Activated gamma-delta T cell treated with anti-CD3 and anti-CD28 coated beads, Interleukin-2, amount 50 U/mL, for 16 hours (primary cell): ENCODE data around the gene COL10A1.

Experiments
- DNase-seq: peaks from one replicate; pipeline ENCODE4 v3.0.0-alpha.2; 2020; ENCODE audit warnings: low read depth

COL10A1 gene

DNA sequence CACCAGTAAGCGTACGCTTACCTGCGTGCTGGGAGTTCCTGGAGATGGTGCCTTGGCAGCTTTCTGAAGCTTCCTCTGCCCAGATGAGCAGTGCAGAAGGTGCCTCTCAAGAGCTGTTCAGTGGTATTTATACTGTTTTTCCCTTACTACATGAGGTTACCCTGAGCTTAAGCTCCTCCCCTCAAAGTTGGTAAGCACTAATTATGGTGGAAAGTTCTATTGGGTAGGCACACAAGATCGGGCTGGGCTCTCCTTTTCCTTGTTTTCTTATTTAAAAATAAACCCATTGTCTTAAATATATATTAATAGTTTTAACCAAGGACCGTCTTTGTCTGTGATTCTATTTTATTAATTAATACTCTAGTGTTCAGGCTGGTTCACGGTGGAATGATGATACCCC lies at the start of gene COL10A1:
COL10A1 (minus strand) TSS at position 101 of the 400 bp plus-strand sequence. CDS start 640 bp downstream, outside the sequence.
- no peak for DNase-seq

GRCh38 chr6:116175344-116175743 lies 49.4 kb upstream of the COL10A1 start:
- no peak for DNase-seq

- no peak for DNase-seq
Measured at GRCh38 chr6:116173928-116174327, 48.0 kb upstream of the COL10A1 start.

DNA sequence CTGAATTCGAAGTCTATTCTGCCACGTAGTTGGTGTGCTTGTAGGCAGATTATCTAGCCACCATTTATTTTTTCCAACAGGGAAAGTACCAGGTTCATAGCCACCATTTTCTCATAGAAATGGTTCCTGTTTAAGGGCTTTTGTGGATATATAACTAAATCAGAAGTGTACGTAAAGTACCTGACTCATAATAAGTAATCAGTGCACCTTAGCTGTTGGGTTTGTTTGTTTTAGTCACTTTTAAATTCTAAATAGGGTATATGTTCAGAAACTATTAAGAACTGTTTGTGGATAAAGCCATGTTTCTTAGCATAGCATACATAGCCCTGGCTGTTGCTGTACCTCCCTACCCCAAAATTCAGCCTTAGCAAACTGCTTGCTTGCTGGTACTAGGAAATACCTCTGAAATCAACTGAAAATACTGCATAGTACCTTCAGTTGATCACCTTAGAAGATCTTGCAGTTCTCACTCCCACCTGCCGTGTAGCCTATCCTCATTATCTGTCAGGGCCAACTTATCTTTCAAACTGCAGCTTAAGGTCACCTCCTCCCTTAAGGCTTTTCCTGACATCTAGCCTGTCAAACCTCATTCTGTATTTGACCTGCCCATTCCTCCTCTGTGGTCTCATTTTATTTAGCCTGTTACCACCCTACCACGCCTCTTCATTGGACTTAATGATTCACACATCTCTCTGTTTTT lies 44.6 kb upstream of the COL10A1 start:
- DNase-seq, result no peak

DNA sequence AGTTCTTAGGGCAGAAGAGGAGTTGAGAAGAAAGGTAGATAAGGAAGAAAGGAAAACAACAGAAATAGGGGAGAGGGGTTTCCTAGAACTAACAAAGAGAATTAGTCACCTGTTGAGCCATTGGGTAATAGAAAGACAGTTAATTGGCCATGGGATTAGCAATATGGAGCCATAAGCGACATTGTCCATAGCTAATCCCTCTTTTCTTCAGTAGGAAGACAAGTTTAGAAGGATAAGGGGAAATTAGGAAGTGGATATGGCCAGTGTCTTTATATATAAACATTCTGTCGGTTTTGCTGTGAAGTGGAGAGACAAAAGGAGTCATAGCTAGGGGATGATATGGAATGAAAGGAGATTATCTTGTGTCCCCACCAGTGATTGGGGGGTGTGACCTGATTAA lies 43.9 kb upstream of the COL10A1 start:
- DNase-seq, result no peak

GRCh38 chr6:116168148-116168547 lies 42.2 kb upstream of the COL10A1 start:
- no peak for DNase-seq

GRCh38 chr6:116166369-116166768 lies 40.4 kb upstream of the COL10A1 start:
- no peak for DNase-seq

GRCh38 chr6:116165596-116165995 lies 39.7 kb upstream of the COL10A1 start:
- DNase-seq, result no peak

DNA sequence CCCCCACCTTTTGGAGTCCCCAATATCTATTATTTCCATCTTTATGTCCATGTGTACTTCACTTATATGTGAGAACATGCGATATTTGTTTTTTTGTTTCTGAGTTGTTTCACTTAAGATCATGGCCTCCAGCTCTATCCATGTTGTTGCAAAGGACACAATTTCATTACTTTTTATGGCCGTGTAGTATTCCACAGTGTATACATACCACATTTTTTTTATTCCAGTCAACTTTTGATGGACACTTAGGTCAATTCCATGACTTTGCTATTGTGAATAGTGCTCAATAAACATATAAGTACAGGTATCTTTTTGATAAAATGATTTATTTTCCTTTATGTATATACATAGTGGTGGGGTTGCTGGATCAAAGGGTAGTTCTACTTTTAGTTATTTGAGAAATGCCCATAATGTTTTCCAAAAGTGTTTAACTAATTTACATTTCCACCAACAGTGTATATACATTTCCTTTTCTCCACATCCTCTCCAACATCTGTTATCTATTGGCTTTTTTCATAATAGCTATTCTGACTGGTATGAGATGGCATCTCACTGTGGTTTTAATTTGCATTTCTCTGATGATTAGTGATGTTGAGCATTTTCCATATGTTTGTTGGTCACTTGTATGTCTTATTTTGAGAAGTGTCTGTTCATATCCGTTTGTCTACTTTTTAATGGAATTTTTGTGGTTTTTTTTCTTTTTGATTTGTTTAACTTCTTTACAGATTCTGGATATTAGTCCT lies 34.0 kb upstream of the COL10A1 start:
- DNase-seq, result no peak

GRCh38 chr6:116158641-116159040 lies 32.7 kb upstream of the COL10A1 start:
- no peak for DNase-seq

GRCh38 chr6:116157391-116157790 lies 31.5 kb upstream of the COL10A1 start:
- no peak for DNase-seq

DNA sequence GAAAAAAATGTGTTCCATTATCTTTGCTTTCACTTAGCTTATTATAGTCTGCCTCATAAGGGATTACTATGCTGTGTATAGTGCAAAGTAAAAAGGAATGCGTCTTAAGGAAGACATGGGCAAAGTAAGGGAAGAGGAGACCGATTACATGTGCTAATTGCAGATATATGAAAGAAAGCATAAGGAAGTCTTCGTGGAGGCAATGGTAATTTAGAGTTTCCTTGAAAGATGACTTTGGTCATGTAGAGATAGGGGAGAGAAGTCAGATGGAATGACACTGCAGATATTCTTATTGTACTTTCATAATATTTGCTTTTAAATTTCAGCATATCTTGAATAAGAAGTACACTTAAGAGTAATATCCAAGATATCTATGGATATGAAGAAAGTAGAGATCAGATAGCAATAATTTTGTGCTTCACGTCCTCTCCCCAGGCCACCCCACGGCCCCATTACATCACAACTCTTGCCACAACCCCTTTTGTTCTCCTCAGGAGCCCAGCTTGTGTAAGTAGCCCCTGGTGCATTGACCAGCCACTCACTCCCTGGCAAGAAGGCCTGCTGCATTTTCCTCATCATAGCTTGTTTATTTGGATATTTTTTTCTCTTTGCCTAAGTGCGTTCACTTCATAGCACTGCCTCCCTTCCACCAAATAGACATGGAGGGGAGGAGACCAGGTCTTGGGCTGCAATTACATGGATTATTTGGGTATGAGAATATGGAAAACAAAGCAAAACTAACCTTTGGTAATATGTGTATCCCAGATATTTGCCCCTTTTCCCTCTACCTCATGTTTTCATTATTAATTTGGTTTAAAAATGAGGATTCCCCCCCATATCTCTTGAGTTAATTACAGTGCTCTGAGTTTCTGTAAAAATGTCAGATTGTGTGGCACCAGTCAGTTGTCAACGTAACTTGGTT lies 30.7 kb upstream of the COL10A1 start:
- no peak for DNase-seq

- no peak for DNase-seq
Measured at GRCh38 chr6:116154887-116155286, 29.0 kb upstream of the COL10A1 start.

GRCh38 chr6:116152620-116153019 lies 26.7 kb upstream of the COL10A1 start:
- no peak for DNase-seq

- no peak for DNase-seq
Measured at GRCh38 chr6:116145803-116146675, 20.1 kb upstream of the COL10A1 start.

DNA sequence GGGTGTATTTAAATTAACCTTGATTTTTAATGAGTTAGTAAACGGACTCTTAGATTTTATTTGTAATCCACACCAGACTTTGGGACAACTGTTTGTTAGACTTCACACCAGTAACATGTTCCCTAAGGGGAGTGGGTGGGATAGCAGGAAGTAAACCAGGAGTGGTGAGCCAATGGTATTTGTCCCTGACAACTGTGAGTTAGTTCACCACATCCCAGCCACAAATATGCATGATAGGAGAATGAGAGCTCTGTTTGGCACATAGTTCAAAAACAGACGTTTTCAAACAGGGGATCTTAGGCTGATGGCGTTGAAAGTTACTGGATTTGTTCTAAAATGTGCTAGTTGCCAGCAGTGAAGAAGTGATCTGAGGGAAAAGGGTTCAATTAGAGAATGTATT lies 18.7 kb upstream of the COL10A1 start:
- DNase-seq, result no peak

DNA sequence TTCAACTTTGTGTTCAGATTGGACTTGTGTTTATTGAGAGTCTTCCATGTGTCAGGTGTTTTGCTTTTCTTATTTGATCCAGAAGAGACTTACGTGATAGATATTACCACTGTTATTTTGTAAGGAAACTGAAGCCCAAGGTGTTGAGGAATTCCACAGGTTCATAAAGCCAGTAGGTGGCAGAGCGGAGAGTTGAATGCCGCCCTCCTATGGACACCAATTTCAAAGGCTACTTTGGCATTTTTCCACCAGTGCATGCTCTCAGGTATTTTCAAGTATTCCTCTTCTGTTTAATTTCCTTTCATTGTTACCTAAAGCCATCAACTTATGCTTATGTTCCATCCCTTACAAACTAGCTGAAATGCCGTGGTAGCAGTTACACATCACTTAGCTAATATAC lies 14.0 kb upstream of the COL10A1 start:
- DNase-seq, result no peak

GRCh38 chr6:116136933-116137340 lies 11.0 kb upstream of the COL10A1 start:
- no peak for DNase-seq

GRCh38 chr6:116136373-116136772 lies 10.4 kb upstream of the COL10A1 start:
- no peak for DNase-seq

DNA sequence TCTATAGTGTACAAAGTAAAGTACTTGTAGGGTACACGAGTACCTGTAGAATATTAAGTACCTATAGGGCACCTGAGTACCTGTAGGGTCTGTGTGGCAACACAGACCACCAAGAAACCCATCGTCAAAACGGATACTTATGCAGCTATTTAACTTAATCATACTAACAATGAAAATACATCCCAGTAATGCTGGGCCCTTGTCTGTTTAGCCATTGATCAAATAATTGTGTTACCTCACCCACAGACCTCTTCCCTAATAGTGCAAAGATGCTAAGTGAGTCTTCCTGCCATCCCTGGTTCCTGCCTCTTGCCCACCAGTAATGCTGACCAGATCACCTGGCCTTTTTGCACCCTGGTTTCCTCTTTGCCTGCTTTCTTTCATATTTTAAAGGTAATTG lies 7.5 kb upstream of the COL10A1 start:
- no peak for DNase-seq

DNA sequence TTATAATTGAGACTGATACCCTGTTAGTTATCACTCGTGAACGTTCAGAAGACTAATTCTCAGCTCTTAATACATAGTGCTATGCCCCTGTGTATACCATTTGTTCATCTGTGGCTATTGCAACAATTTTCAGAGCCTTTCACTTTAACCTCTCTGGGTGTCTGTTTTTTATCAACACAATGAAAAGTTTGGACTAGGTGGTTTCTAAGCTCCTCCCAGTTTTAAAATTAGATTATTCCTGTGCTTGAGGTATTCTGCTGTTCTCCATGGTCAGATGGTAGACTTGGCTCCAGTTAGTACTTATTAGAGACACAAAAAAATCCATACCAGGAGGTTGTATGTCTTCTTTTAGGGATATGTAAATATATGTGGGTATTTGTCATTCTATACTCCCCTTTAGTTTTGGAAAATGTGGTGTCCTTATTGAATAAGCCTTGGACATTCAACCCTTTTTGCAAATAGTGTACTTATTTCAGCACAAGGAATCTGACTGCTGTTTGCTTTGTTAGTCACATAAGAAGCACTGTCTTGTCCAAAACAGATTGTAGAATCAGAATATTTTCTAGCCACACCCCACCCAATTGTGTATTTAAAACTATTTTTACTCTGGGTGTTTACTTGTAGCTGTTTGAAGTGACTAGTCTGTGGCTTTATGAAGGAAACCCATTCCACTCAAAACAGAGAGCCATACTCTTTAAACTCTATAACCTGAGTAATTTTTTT lies 2.0 kb upstream of the COL10A1 start:
- no peak for DNase-seq
